ENCODE measurements around the gene SLC9A1. TPM values are rescaled to one million over a fixed set of nuclear protein-coding genes. Genes with fewer than 3 reads are reported as not detected.
A peak's percentile ranks its signal among the peaks of the same experiment; 100 is the strongest.

Gene SLC9A1
- total and polyA plus RNA-seq, 2 of the 8 experiments (the other 6 are each of a cell fraction or from before 2014, with no cell fraction given) = 11.3 to 25.1 TPM

- H3K27ac ChIP-seq (ENCODE audit: low read depth, low read length) = no peak overlapping the region
- H3K27me3 ChIP-seq (replicated peaks in 1 of 4; ENCODE audit: control insufficient read depth in 3 of 4, extremely low read depth in 1 of 4, insufficient read depth in 3 of 4, low read length in 3 of 4) = no peaks in the 10 kb centered on the region; a peak in 1 of 7 replicates
- no peak overlapping the region; a peak in 1 of 7 replicates for H3K9ac ChIP-seq (replicated peaks in 1 of 4; ENCODE audit: extremely low read depth in 1 of 4, low read depth in 3 of 4, low read length in 3 of 4)
- WGBS, 2 experiments (ENCODE audit: extremely low coverage in 1 of 2, insufficient coverage in 1 of 2, insufficient read length in 1 of 2, insufficient replicate concordance in 2 of 2, low coverage in 1 of 2, low lambda C conversion rate in 2 of 2, missing lambda C conversion rate in 1 of 2) = 75% methylated on average over 4 of the region's 4 CpGs; no CpG with 5 or more reads in 1 of the 2 experiments
- no peak overlapping the region for H2BK120ac ChIP-seq (replicated peaks; ENCODE audit: low read depth, low read length)
- H2BK5ac ChIP-seq (ENCODE audit: low read depth, low read length) = 0 out of 2 replicates have a peak overlapping the region, but pooled peaks have one; percentile 22
- no peak for FAIRE-seq
- H3K23ac ChIP-seq (ENCODE audit: insufficient read length) = no peak overlapping the region
- H3K18ac ChIP-seq (ENCODE audit: extremely low read depth, low read length) = no peak overlapping the region
- H3K4me1 ChIP-seq (replicated peaks in 1 of 4; ENCODE audit: control insufficient read depth in 3 of 4, insufficient read depth in 4 of 4, low read length in 3 of 4) = peaks cover 2 to 15% (median 11%) of the 10 kb centered on the region in 4 experiments
- H3K36me3 ChIP-seq (ENCODE audit: control insufficient read depth in 2 of 4, insufficient read depth in 4 of 4, low read length in 3 of 4) = peaks cover 0 to 2% (median 0%) of the 10 kb centered on the region in 4 experiments; a peak in 2 of 8 replicates
- no peak for DNase-seq (ENCODE audit: low read depth in 1 of 2, low spot score in 2 of 2)
- H4K20me1 ChIP-seq (replicated peaks in 1 of 2; ENCODE audit: control insufficient read depth in 1 of 2, insufficient read depth in 2 of 2, low read length in 2 of 2) = peaks cover 0 to 11% of the 10 kb centered on the region in 2 experiments
- H2BK20ac ChIP-seq (ENCODE audit: low read length) = no peak overlapping the region
- H2AFZ ChIP-seq (ENCODE audit: low read length) = no peak overlapping the region
- ChIA-PET CTCF (ENCODE audit: partially characterized antibody) (interaction anchor here (0.8 to 11.0 kb wide), 7 partner anchors 11 to 234 kb away, joined by 3 to 151 read pairs (median 6); no protein-coding TSS in a partner anchor), POLR2A (ENCODE audit: partially characterized antibody) (interaction anchor here (0.8 to 14.6 kb wide), 11 partner anchors 11 to 160 kb away, joined by 3 to 257 read pairs (median 6); partner anchors contain the start of gene TRNP1)
- H3K56ac ChIP-seq (replicated peaks; ENCODE audit: insufficient read length, low read depth, low read length) = no peak overlapping the region
- H2BK12ac ChIP-seq (ENCODE audit: low read depth, low read length) = no peak overlapping the region
- no peak overlapping the region for H3K4ac ChIP-seq (replicated peaks; ENCODE audit: insufficient read length, low read depth, low read length)
- peak overlapping the region; percentile 83 to 90; a peak in 3 of 4 replicates for H3K4me2 ChIP-seq (ENCODE audit: insufficient read depth in 1 of 2, low read depth in 2 of 2, low read length in 2 of 2)
- no peak overlapping the region for H4K91ac ChIP-seq (replicated peaks; ENCODE audit: insufficient read length, low read length)
- H3K79me2 ChIP-seq (ENCODE audit: control insufficient read depth in 1 of 2, insufficient read depth in 2 of 2, low read length in 2 of 2) = peaks cover 0 to 34% of the 10 kb centered on the region in 2 experiments; a peak in 2 of 4 replicates
- H3K4me3 ChIP-seq (ENCODE audit: extremely low read depth in 1 of 4, insufficient read depth in 2 of 4, low read depth in 3 of 4, low read length in 4 of 4) = peak overlapping the region in 1 of 4 experiments; percentile 82; a peak in 2 of 8 replicates
- TF ChIP-seq ATF3 (IDR thresholded peaks at IDR 0.05; ENCODE audit: insufficient read depth, low read depth, low read length) (no peak), GABPA (IDR thresholded peaks at IDR 0.05; ENCODE audit: borderline replicate concordance, insufficient read depth, low read length) (no peak), POLR2A (IDR thresholded peaks at IDR 0.05; ENCODE audit: control extremely low read depth in 1 of 2, low read depth in 2 of 2, low read length in 2 of 2) (no peak), CTBP2 (IDR thresholded peaks at IDR 0.05; ENCODE audit: borderline replicate concordance, insufficient read depth, insufficient read length, low read length) (no peak), CBX5 (IDR thresholded peaks at IDR 0.05; ENCODE audit: low read depth, low read length) (no peak), CBX8 (IDR thresholded peaks at IDR 0.05; ENCODE audit: borderline replicate concordance, low read depth, low read length) (no peak), CREB1 (IDR thresholded peaks at IDR 0.05) (no peak), TEAD4 (IDR thresholded peaks at IDR 0.05; ENCODE audit: low read depth, low read length) (no peak), RBBP5 (IDR thresholded peaks at IDR 0.05; ENCODE audit: borderline replicate concordance, low read depth, low read length) (no peak), RFX5 (IDR thresholded peaks at IDR 0.05; ENCODE audit: borderline replicate concordance, low read depth, low read length) (no peak), RXRA (IDR thresholded peaks at IDR 0.05; ENCODE audit: insufficient read depth, low read depth, low read length) (no peak), CHD1 (IDR thresholded peaks at IDR 0.05; ENCODE audit: low read depth, low read length) (no peak)
- peaks cover 3% of the 10 kb centered on the region; the same call in 1 of the 2 replicates for H3K23me2 ChIP-seq (ENCODE audit: low read depth, low read length)
- H2AK5ac ChIP-seq (ENCODE audit: low read depth, low read length) = no peak overlapping the region
- no peak overlapping the region for H2BK15ac ChIP-seq (ENCODE audit: low read length)
- H4K5ac ChIP-seq (ENCODE audit: insufficient read length, low read depth, low read length) = no peak overlapping the region
- no peaks in the 10 kb centered on the region for H3K9me3 ChIP-seq (ENCODE audit: insufficient read depth in 2 of 2, low read depth in 1 of 2, low read length in 1 of 2)
- H4K8ac ChIP-seq (ENCODE audit: extremely low read depth, insufficient read depth, low read length) = peak overlapping the region; percentile 75; the same call in 1 of the 2 replicates
- no peak overlapping the region for H3K14ac ChIP-seq (ENCODE audit: insufficient read length)
- peaks cover 23% of the 10 kb centered on the region for H3K79me1 ChIP-seq (ENCODE audit: low read depth, low read length)
These were observed 1.4 kb downstream of the SLC9A1 start for GRCh38 chr1:27153549-27153886.

Measured in H1 (cell line).